Prostate gland (tissue), 2 donors: ENCODE data around the gene GPR68. TPM values are rescaled to one million over a fixed set of nuclear protein-coding genes. Genes with fewer than 3 reads are reported as not detected.

Source experiments
- DNase-seq: peaks from one replicate; pipeline ENCODE4 v3.0.0-alpha.2; 2019; ENCODE audit warnings: low spot score
- H3K27ac ChIP-seq, 2 donors: fragments of 200-600 bp; sonication (generic); 2 replicates each; pipeline ENCODE4 v1.5.1; 2017 to 2019
- H3K27me3 ChIP-seq: fragments of 200-600 bp; sonication (generic); replicated peaks from 2 replicates; pipeline ENCODE4 v1.5.1; 2019; ENCODE audit not compliant: insufficient read depth
- H3K36me3 ChIP-seq, 2 donors: fragments of 200-600 bp; sonication (generic); 1 replicate in 1 of 2; 2 replicates in 1 of 2; pipeline versions ENCODE4 v1.5.1 to v1.8.1; 2017 to 2019
- H3K4me1 ChIP-seq: fragments of 200-600 bp; sonication (generic); replicated peaks from 2 replicates; pipeline ENCODE4 v1.5.1; 2019
- H3K4me3 ChIP-seq, 2 donors: fragments of 200-600 bp; sonication (generic); 2 replicates each; pipeline ENCODE4 v1.5.1; 2017 to 2019
- H3K9me3 ChIP-seq: fragments of 200-600 bp; sonication (generic); 2 replicates; pipeline ENCODE4 v1.5.1; 2017
- CTCF ChIP-seq, 4 experiments: fragments of 200-600 bp in 2 of 4; fragments of 450-650 bp in 2 of 4; sonication (generic) in 2 of 4; IDR thresholded peaks; 1 replicate in 3 of 4; 2 replicates in 1 of 4; pipeline ENCODE4 v1.5.1; 2016 to 2019; ENCODE audit warnings: antibody characterized with exemption in 4 of 4, mild to moderate bottlenecking in 2 of 4, moderate library complexity in 2 of 4
- POLR2A ChIP-seq: fragments of 450-650 bp; IDR thresholded peaks from one replicate; pipeline ENCODE4 v1.6.1; 2016; ENCODE audit warnings: antibody characterized with exemption, mild to moderate bottlenecking
- POLR2AphosphoS5 ChIP-seq: sonication (generic); formaldehyde crosslinking; IDR thresholded peaks from one replicate; pipeline ENCODE4 v1.6.1; 2017; ENCODE audit warnings: antibody characterized with exemption
- WGBS: methylation state at CpG from one replicate; pipeline ENCODE4 v1.1.5; 2018; 5-methylcytosine and 5-hydroxymethylcytosine counted together
- intact Hi-C: fragments of 100-400 bp; cut with DNase I; formaldehyde crosslinking; loops from one replicate; pipeline ENCODE4 v1.14.2; 2022
- total RNA-seq, 2 donors: library from RNA; depleted of rRNA; stranded (reverse); fragments of >200 nt; gene quantifications; one replicate each; pipeline ENCODE4 v1.1.0, GENCODE V29; 2016

The GPR68 gene
- total RNA-seq, 2 donors from 2014 or later = 0.87 to 3.0 TPM

- Histone ChIP-seq H3K27me3 (no peaks in the 10 kb centered on the region), H3K27ac (no peak overlapping the region), H3K36me3 (no peaks in the 10 kb centered on the region), H3K4me1 (peaks cover 20% of the 10 kb centered on the region), H3K4me3 (no peak overlapping the region), H3K9me3 (no peaks in the 10 kb centered on the region)
- TF ChIP-seq POLR2AphosphoS5 = no peak
- TF ChIP-seq CTCF (IDR thresholded peaks at IDR 0.05) = no peak
- TF ChIP-seq POLR2A = no peak
- intact Hi-C loops = no loop called here
- 65% methylated on average over 7 of the region's 7 CpGs for WGBS
- peak; percentile 34 for DNase-seq
These were observed 20.9 kb upstream of the GPR68 start for GRCh38 chr14:91265404-91265803.

DNA sequence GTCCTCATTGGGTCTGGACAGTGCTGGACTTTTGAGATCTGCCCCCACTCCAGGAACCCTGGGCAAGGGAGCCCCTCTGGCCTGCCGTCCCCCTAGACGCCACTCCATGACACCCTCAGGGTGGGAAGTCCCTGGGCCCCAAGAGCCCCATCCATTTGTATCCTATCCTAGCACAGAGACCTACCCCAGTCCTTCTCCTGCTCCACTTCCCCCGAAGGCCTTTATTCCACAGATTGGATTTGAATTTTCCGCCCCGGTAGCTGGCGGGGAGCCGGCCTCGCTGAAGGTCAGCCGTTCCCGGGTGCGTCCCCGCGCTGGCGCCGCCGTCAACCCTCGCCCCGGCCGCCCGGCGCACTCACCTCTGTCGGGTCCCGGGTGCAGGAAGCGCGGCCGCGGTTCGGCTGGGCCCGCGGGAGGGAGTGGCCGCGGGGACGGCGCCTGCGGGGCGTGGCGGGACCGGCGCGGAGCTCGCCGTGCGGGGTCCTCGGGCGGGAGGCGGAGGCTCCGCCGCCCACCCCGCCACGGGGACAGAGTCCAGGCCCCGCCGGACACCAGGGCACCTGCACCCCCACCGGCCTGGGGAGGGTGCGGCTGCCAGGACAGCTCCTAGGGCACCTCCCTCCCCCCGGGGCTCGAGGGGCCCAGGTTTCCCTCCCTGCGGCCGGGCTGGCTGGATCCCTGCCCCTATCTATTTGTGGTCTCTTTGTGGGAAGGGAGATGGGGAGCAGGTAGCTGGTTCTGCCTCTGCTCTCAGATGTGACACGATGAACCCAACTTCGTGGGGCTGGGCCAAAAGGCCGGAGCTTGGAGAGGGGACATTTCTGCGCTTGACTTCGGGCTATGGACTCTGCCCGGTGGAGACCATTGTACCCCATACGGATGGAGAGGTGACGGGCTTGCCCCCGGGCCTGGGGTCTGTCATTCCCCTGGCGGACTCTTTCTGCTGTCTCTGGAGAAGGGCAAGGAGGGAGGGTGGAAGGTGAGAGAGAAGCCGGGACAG is 19.9 kb upstream of the GPR68 start:
- Histone ChIP-seq H3K4me3 (peak overlapping the region; percentile 23 to 36), H3K36me3 (no peaks in the 10 kb centered on the region), H3K9me3 (no peaks in the 10 kb centered on the region), H3K27ac (peak overlapping the region; percentile 22 to 55), H3K4me1 (peaks cover 15% of the 10 kb centered on the region), H3K27me3 (no peaks in the 10 kb centered on the region)
- TF ChIP-seq POLR2AphosphoS5 (no peak), CTCF (IDR thresholded peaks at IDR 0.05) (no peak), POLR2A (no peak)
- 30% methylated on average over 22 of the region's 69 CpGs for WGBS
- no peak for DNase-seq
- intact Hi-C loops = no loop called here

DNA sequence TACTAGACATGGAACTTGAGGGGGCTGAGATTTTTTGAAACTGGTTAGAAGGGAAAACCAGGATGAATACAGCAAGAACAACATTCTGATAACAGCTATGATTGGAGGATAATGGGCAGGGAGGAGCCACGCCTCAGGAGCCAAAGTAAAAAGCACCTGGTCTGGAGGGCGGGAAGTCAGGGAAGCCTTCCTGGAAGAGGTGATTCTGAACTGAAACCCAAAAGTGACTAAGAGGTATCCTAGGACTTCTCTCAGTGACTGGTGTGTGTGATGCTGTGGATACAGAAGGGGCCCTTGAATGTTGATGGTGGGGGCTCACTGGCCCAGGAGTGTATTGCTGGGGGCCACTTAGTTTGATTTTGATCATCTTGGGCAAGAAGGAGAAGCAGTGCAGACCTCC is 18.8 kb upstream of the GPR68 start:
- no peak for TF ChIP-seq POLR2AphosphoS5
- TF ChIP-seq POLR2A = no peak
- no peak for TF ChIP-seq CTCF (IDR thresholded peaks at IDR 0.05)
- no peak overlapping the region for H3K27ac ChIP-seq
- H3K9me3 ChIP-seq = no peaks in the 10 kb centered on the region
- H3K36me3 ChIP-seq = no peaks in the 10 kb centered on the region
- intact Hi-C loops = no loop called here
- peaks cover 12% of the 10 kb centered on the region for H3K4me1 ChIP-seq
- H3K27me3 ChIP-seq = no peaks in the 10 kb centered on the region
- 90% methylated on average over 2 of the region's 2 CpGs for WGBS
- DNase-seq = no peak
- H3K4me3 ChIP-seq = no peak overlapping the region

GRCh38 chr14:91261986-91262549 is 17.6 kb upstream of the GPR68 start:
- TF ChIP-seq CTCF (IDR thresholded peaks at IDR 0.05) (no peak), POLR2A (no peak), POLR2AphosphoS5 (no peak)
- WGBS = 90% methylated on average over 11 of the region's 11 CpGs
- no peak overlapping the region for H3K27ac ChIP-seq

More at GRCh38 chr14:91261986-91262549, 17.6 kb upstream of the GPR68 start:
- intact Hi-C loops = no loop called here
- no peak overlapping the region for H3K4me3 ChIP-seq
- H3K4me1 ChIP-seq = peaks cover 12% of the 10 kb centered on the region
- no peaks in the 10 kb centered on the region for H3K36me3 ChIP-seq
- no peaks in the 10 kb centered on the region for H3K9me3 ChIP-seq
- H3K27me3 ChIP-seq = no peaks in the 10 kb centered on the region
- no peak for DNase-seq
